Neural cell (in vitro differentiated cells): ENCODE results near the gene NCAM1.

Experiments used
- CTCF ChIP-seq: fragments of 450-650 bp; IDR thresholded peaks from 2 replicates; pipeline ENCODE4 v1.5.1; 2014; ENCODE audit warnings: antibody characterized with exemption, mild to moderate bottlenecking, moderate library complexity; ENCODE audit not compliant: poor library complexity, severe bottlenecking
- EP300 ChIP-seq: fragments of 450-650 bp; conservative IDR thresholded peaks from 2 replicates; pipeline ENCODE4 v1.6.1; 2014; ENCODE audit warnings: antibody characterized with exemption, mild to moderate bottlenecking, moderate library complexity; ENCODE audit not compliant: poor library complexity, severe bottlenecking
- EZH2 ChIP-seq: fragments of 200-600, 300-800 bp; shearing (Covaris generic), sonication (generic); IDR thresholded peaks from 2 replicates; pipeline ENCODE4 v1.6.1; 2014; ENCODE audit warnings: antibody characterized with exemption, low read length, borderline replicate concordance, mild to moderate bottlenecking; ENCODE audit not compliant: insufficient read depth, poor library complexity, severe bottlenecking
- MXI1 ChIP-seq: fragments of 450-650 bp; conservative IDR thresholded peaks from 2 replicates; pipeline ENCODE4 v1.6.1; 2014; ENCODE audit warnings: antibody characterized with exemption, mild to moderate bottlenecking; ENCODE audit not compliant: poor library complexity, severe bottlenecking
- RAD21 ChIP-seq: fragments of 450-650 bp; conservative IDR thresholded peaks from 2 replicates; pipeline ENCODE4 v1.6.1; 2014; ENCODE audit warnings: antibody characterized with exemption, mild to moderate bottlenecking, moderate library complexity

GRCh38 chr11:113177671-113178070, 216.5 kb downstream of the NCAM1 start:
- TF ChIP-seq CTCF, result no peak
- no peak for TF ChIP-seq EZH2
- no peak for TF ChIP-seq EP300
- TF ChIP-seq RAD21, result no peak
- no peak for TF ChIP-seq MXI1
